HepG2 (cell line): Measurements from ENCODE around the gene HNF1B. TPM values are rescaled to one million over a fixed set of nuclear protein-coding genes. Genes with fewer than 3 reads are reported as not detected.
A peak's percentile ranks its signal among the peaks of the same experiment; 100 is the strongest.

ENCODE experiments used
- ASH2L ChIP-seq: fragments of 300-600, 200-600 bp; sonication (generic); IDR thresholded peaks from 2 replicates; pipeline ENCODE4 v1.7.0; 2017; ENCODE audit warnings: low read depth, mild to moderate bottlenecking, moderate library complexity, mixed read lengths, low read length; ENCODE audit not compliant: insufficient read length
- ATF7 ChIP-seq, 2 experiments: fragments of 450-650 bp in 1 of 2; sonication (generic) in 1 of 2; formaldehyde crosslinking in 1 of 2; IDR thresholded peaks; 2 replicates each; pipeline versions ENCODE4 v1.4.0 to v1.6.1; 2016 to 2020; ENCODE audit warnings: antibody characterized with exemption in 1 of 2, mild to moderate bottlenecking in 1 of 2, missing genetic modification reagents in 1 of 2
- CEBPB ChIP-seq: IDR thresholded peaks from 2 replicates; pipeline ENCODE4 v1.6.1; 2011; ENCODE audit warnings: low read depth, low read length, improper control_type of control experiment, borderline replicate concordance
- CREB1 ChIP-seq, 2 experiments: fragments of 450-650 bp in 1 of 2; IDR thresholded peaks; 2 replicates each; pipeline ENCODE4 v1.6.1; 2016 to 2017; ENCODE audit warnings: control low read depth in 1 of 2, mild to moderate bottlenecking in 1 of 2, missing compliant biosample characterization in 1 of 2, missing genetic modification characterization in 1 of 2
- ELF1 ChIP-seq: sonication (generic); formaldehyde crosslinking; IDR thresholded peaks from 2 replicates; pipeline ENCODE4 v1.4.0; 2020; ENCODE audit warnings: missing genetic modification reagents
- FOXM1 ChIP-seq: sonication (generic); formaldehyde crosslinking; IDR thresholded peaks from 2 replicates; pipeline ENCODE4 v1.5.0; 2020; ENCODE audit warnings: missing genetic modification reagents
- JUND ChIP-seq: sonication (generic); formaldehyde crosslinking; IDR thresholded peaks from 2 replicates; pipeline ENCODE4 v1.8.0; 2022; ENCODE audit warnings: mild to moderate bottlenecking, missing genetic modification reagents
- POGZ ChIP-seq: sonication (generic); formaldehyde crosslinking; IDR thresholded peaks from 2 replicates; pipeline ENCODE4 v1.4.0; 2020; ENCODE audit warnings: mild to moderate bottlenecking, missing genetic modification reagents
- RXRA ChIP-seq: sonication (generic); formaldehyde crosslinking; IDR thresholded peaks from 2 replicates; pipeline ENCODE4 v1.5.1; 2020; ENCODE audit warnings: missing genetic modification reagents
- SIX1 ChIP-seq: sonication (generic); formaldehyde crosslinking; IDR thresholded peaks from 2 replicates; pipeline ENCODE4 v1.4.0; 2020; ENCODE audit warnings: missing genetic modification reagents, borderline replicate concordance
- SP4 ChIP-seq: sonication (generic); formaldehyde crosslinking; IDR thresholded peaks from 2 replicates; pipeline ENCODE4 v1.8.1; 2023; ENCODE audit warnings: mild to moderate bottlenecking, missing genetic modification reagents
- TGIF2 ChIP-seq: IDR thresholded peaks from 2 replicates; pipeline ENCODE4 v1.6.1; 2016; ENCODE audit warnings: control low read depth, missing compliant biosample characterization
- XRCC5 ChIP-seq: fragments of 200-400 bp; formaldehyde crosslinking; optimal IDR thresholded peaks from 2 replicates; pipeline ENCODE3; 2017; ENCODE audit warnings: mild to moderate bottlenecking, low read length
- ZFP36 ChIP-seq: fragments of 150-350 bp; IDR thresholded peaks from 2 replicates; pipeline ENCODE4 v1.6.1; 2018; ENCODE audit warnings: borderline replicate concordance, low read length, low read depth; ENCODE audit not compliant: partially characterized antibody
- ZFX ChIP-seq: sonication (generic); formaldehyde crosslinking; IDR thresholded peaks from 2 replicates; pipeline ENCODE4 v1.4.0; 2020; ENCODE audit warnings: mild to moderate bottlenecking, low read depth, missing genetic modification reagents, moderate library complexity
- ZNF143 ChIP-seq: sonication (generic); formaldehyde crosslinking; IDR thresholded peaks from 2 replicates; pipeline ENCODE4 v1.4.0; 2020; ENCODE audit warnings: missing genetic modification reagents
- ZNF225 ChIP-seq: sonication (generic); formaldehyde crosslinking; IDR thresholded peaks from 2 replicates; pipeline ENCODE4 v1.4.0; 2020; ENCODE audit warnings: mild to moderate bottlenecking, missing genetic modification reagents
- ZNF274 ChIP-seq: sonication (generic); formaldehyde crosslinking; IDR thresholded peaks from 2 replicates; pipeline ENCODE4 v1.5.1; 2020; ENCODE audit warnings: mild to moderate bottlenecking, missing genetic modification reagents
- ZSCAN20 ChIP-seq: sonication (generic); formaldehyde crosslinking; IDR thresholded peaks from 2 replicates; pipeline ENCODE4 v1.4.0; 2020; ENCODE audit warnings: missing genetic modification reagents, mild to moderate bottlenecking, borderline replicate concordance
- ZSCAN21 ChIP-seq: sonication (generic); formaldehyde crosslinking; IDR thresholded peaks from 2 replicates; pipeline ENCODE4 v1.8.0; 2022; ENCODE audit warnings: mild to moderate bottlenecking, missing genetic modification reagents, moderate library complexity, borderline replicate concordance
- polyA plus RNA-seq, 8 experiments: library from polyadenylated mRNA; depleted of rRNA in 3 of 8; stranded (reverse) in 7 of 8; unstranded in 1 of 8; fragments of >200 nt; fragmentation: Illumina TruSeq in 4 of 8; extraction: Trizol in 4 of 8; gene quantifications; 2 replicates each; pipeline versions ENCODE4 v1.2.1 to v1.2.3, GENCODE V29; 2011 to 2016; ENCODE audit warnings: low read depth in 4 of 8, missing spikeins in 1 of 8, mixed read lengths in 1 of 8; ENCODE audit not compliant: insufficient read depth in 1 of 8
- total RNA-seq, 5 experiments: library from RNA; depleted of rRNA; stranded (reverse); fragments of >200 nt; fragmentation: Illumina TruSeq; extraction: Trizol; gene quantifications; 2 replicates each; pipeline ENCODE4 v1.2.3, GENCODE V29; 2016; ENCODE audit warnings: low read depth in 1 of 5
- TF ChIP-seq, protein P1 (sequence below): sonication (generic); formaldehyde crosslinking; conservative IDR thresholded peaks from 2 replicates; pipeline ENCODE4 v1.4.0; 2020; ENCODE audit warnings: mild to moderate bottlenecking, missing genetic modification reagents, moderate library complexity
- TF ChIP-seq, protein P2 (sequence below): IDR thresholded peaks from 2 replicates; pipeline ENCODE4 v1.6.1; 2016; ENCODE audit warnings: mild to moderate bottlenecking, missing biosample characterization, missing genetic modification reagents
- TF ChIP-seq, protein P3 (sequence below): sonication (generic); formaldehyde crosslinking; IDR thresholded peaks from 2 replicates; pipeline ENCODE4 v1.8.1; 2023; ENCODE audit warnings: mild to moderate bottlenecking, inconsistent platforms, moderate library complexity, missing genetic modification reagents, borderline replicate concordance
- TF ChIP-seq, protein P4 (sequence below): sonication (generic); formaldehyde crosslinking; IDR thresholded peaks from 2 replicates; pipeline ENCODE4 v1.4.0; 2020; ENCODE audit warnings: missing genetic modification reagents

The HNF1B gene
- total and polyA plus RNA-seq, 2 of the 13 experiments (the other 11 are each of a cell fraction or from before 2014, with no cell fraction given) = 1.9 to 5.3 TPM

DNA sequence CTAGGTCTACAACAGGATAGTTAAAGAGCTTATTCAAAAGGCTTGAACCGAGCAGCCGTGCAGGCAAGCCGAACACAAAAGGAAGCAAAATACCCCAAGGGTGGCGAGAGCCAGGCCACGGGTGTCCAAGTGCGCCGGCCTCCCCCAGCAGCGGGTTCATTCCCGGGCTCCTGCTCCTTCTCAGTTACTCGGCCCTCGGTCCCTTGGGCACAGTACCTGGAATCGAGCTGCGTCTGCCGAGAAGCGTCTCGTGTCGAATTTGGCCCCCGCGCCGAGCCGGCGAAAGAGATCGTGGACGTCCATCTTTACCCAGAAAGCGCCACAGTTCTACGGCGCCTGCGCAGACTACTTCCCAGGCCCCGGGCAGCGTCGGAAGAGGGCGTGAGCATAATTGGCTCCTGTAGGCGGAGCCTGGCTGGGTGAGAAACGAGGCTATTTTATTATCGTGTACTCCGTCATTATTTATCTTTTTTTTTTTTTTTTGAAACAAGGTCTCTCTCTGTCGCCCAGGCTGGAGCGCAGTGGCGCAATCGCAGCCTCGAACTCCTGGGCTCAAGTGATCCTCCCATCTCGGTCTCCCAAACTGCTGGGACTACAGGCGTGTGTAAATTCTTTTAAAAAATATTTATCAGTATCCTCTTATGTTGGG lies 101.6 kb downstream of the HNF1B start, which contains the start of gene DDX52 (continued):
- TF ChIP-seq, protein P1, sequence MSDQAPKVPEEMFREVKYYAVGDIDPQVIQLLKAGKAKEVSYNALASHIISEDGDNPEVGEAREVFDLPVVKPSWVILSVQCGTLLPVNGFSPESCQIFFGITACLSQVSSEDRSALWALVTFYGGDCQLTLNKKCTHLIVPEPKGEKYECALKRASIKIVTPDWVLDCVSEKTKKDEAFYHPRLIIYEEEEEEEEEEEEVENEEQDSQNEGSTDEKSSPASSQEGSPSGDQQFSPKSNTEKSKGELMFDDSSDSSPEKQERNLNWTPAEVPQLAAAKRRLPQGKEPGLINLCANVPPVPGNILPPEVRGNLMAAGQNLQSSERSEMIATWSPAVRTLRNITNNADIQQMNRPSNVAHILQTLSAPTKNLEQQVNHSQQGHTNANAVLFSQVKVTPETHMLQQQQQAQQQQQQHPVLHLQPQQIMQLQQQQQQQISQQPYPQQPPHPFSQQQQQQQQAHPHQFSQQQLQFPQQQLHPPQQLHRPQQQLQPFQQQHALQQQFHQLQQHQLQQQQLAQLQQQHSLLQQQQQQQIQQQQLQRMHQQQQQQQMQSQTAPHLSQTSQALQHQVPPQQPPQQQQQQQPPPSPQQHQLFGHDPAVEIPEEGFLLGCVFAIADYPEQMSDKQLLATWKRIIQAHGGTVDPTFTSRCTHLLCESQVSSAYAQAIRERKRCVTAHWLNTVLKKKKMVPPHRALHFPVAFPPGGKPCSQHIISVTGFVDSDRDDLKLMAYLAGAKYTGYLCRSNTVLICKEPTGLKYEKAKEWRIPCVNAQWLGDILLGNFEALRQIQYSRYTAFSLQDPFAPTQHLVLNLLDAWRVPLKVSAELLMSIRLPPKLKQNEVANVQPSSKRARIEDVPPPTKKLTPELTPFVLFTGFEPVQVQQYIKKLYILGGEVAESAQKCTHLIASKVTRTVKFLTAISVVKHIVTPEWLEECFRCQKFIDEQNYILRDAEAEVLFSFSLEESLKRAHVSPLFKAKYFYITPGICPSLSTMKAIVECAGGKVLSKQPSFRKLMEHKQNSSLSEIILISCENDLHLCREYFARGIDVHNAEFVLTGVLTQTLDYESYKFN (CRISPR knock-in tag) = 0 out of 2 replicates have a peak, but pooled peaks have one; percentile 7
- TF ChIP-seq ZNF274 (CRISPR knock-in tag) = peak; percentile 67; the same call in 1 of the 2 replicates
- peak; percentile 15 for TF ChIP-seq XRCC5
- TF ChIP-seq, protein P2, sequence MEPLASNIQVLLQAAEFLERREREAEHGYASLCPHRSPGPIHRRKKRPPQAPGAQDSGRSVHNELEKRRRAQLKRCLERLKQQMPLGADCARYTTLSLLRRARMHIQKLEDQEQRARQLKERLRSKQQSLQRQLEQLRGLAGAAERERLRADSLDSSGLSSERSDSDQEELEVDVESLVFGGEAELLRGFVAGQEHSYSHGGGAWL (CRISPR knock-in tag) = peak; percentile 66
- TF ChIP-seq, protein P3, sequence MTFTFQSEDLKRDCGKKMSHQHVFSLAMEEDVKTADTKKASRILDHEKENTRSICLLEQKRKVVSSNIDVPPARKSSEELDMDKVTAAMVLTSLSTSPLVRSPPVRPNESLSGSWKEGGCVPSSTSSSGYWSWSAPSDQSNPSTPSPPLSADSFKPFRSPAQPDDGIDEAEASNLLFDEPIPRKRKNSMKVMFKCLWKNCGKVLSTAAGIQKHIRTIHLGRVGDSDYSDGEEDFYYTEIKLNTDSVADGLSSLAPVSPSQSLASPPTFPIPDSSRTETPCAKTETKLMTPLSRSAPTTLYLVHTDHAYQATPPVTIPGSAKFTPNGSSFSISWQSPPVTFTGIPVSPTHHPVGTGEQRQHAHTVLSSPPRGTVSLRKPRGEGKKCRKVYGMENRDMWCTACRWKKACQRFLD (CRISPR knock-in tag) = 0 out of 2 replicates have a peak, but pooled peaks have one; percentile 69
- TF ChIP-seq, protein P4, sequence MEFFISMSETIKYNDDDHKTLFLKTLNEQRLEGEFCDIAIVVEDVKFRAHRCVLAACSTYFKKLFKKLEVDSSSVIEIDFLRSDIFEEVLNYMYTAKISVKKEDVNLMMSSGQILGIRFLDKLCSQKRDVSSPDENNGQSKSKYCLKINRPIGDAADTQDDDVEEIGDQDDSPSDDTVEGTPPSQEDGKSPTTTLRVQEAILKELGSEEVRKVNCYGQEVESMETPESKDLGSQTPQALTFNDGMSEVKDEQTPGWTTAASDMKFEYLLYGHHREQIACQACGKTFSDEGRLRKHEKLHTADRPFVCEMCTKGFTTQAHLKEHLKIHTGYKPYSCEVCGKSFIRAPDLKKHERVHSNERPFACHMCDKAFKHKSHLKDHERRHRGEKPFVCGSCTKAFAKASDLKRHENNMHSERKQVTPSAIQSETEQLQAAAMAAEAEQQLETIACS (CRISPR knock-in tag) = no peak
- TF ChIP-seq ELF1 (CRISPR knock-in tag) = 0 out of 2 replicates have a peak, but pooled peaks have one; percentile 20
- no peak for TF ChIP-seq ZFP36
- TF ChIP-seq SIX1 (CRISPR knock-in tag) = no peak
- TF ChIP-seq ATF7 (IDR thresholded peaks at IDR 0.05) = no peak
- no peak for TF ChIP-seq ATF7 (CRISPR knock-in tag; IDR thresholded peaks at IDR 0.05)
- no peak for TF ChIP-seq FOXM1 (CRISPR knock-in tag)
- TF ChIP-seq POGZ (CRISPR knock-in tag) = peak; percentile 68
- TF ChIP-seq ZFX = peak; percentile 88
- TF ChIP-seq JUND = no peak
- peak; percentile 75 for TF ChIP-seq ZNF143
- TF ChIP-seq TGIF2 (CRISPR knock-in tag) = no peak
- no peak for TF ChIP-seq ZNF225 (CRISPR knock-in tag)
- 0 out of 2 replicates have a peak, but pooled peaks have one; percentile 23 for TF ChIP-seq CREB1 (IDR thresholded peaks at IDR 0.05)
- TF ChIP-seq CREB1 (CRISPR knock-in tag; IDR thresholded peaks at IDR 0.05) = peak; percentile 58
- peak; percentile 44; the same call in 1 of the 2 replicates for TF ChIP-seq SP4 (CRISPR knock-in tag)
- TF ChIP-seq ASH2L = peak; percentile 90
- no peak for TF ChIP-seq ZSCAN20 (CRISPR knock-in tag)
- peak; percentile 68; the same call in 1 of the 2 replicates for TF ChIP-seq CEBPB
- no peak for TF ChIP-seq ZSCAN21
- TF ChIP-seq RXRA (CRISPR knock-in tag) = 0 out of 2 replicates have a peak, but pooled peaks have one; percentile 36
